ENCODE data around the gene PMAIP1.

GRCh38 chr18:59904011-59904601 is 4.3 kb downstream of the PMAIP1 start:
- TF ChIP-seq CTCF (IDR thresholded peaks at IDR 0.05) (no peak), POLR2A (IDR thresholded peaks at IDR 0.05) (no peak), POLR2AphosphoS5 (IDR thresholded peaks at IDR 0.05) (no peak)
